Common myeloid progenitor, CD34-positive (primary cell): ENCODE measurements around the gene SYT1. TPM values are rescaled to one million over a fixed set of nuclear protein-coding genes. Genes with fewer than 3 reads are reported as not detected.
"Not testable (repeated sequence)": the region's sequence is repeated elsewhere in the genome, so short reads cannot be mapped to it uniquely, and the experiment has no call there.

ENCODE experiments used
- CTCF ChIA-PET: fragments of 350-600 bp; sonication (Branson Sonifier 250); formaldehyde crosslinking; loops from one replicate; lab custom pipeline; 2021; ENCODE audit warnings: antibody characterized with exemption; lab: Charles Lee
- POLR2A ChIA-PET: fragments of 350-600 bp; sonication (Branson Sonifier 250); formaldehyde crosslinking; loops from one replicate; lab custom pipeline; 2021; ENCODE audit warnings: antibody characterized with exemption; lab: Charles Lee
- DNase-seq, 3 donors: peaks; one replicate each; pipeline versions ENCODE4 v3.0.0 to v3.0.0-alpha.2; 2013
- H3K27ac ChIP-seq, 2 experiments: 1 replicate in 1 of 2; 2 replicates in 1 of 2; pipeline ENCODE4 v1.7.0; 2013; ENCODE audit warnings: inconsistent platforms in 2 of 2, low read length in 2 of 2, mild to moderate bottlenecking in 2 of 2, low read depth in 1 of 2, moderate library complexity in 1 of 2; ENCODE audit not compliant: severe bottlenecking in 2 of 2, insufficient read depth in 1 of 2, poor library complexity in 1 of 2
- H3K27me3 ChIP-seq, 5 experiments: replicated peaks in 2 of 5; 1 replicate in 3 of 5; 2 replicates in 2 of 5; pipeline versions ENCODE4 v1.6.1 to v1.7.0; 2013; ENCODE audit warnings: low read length in 4 of 5, mild to moderate bottlenecking in 2 of 5, moderate library complexity in 2 of 5, inconsistent platforms in 1 of 5; ENCODE audit not compliant: insufficient read depth in 5 of 5, control insufficient read depth in 4 of 5
- H3K36me3 ChIP-seq, 4 experiments: 1 replicate in 2 of 4; 2 replicates in 2 of 4; pipeline versions ENCODE4 v1.6.1 to v1.7.0; 2013; ENCODE audit warnings: low read length in 3 of 4, control low read depth in 1 of 4, mild to moderate bottlenecking in 1 of 4; ENCODE audit not compliant: control insufficient read depth in 4 of 4, insufficient read depth in 4 of 4
- H3K4me1 ChIP-seq, 4 experiments: 1 replicate in 3 of 4; 2 replicates in 1 of 4; pipeline versions ENCODE4 v1.6.1 to v1.7.1; 2013; ENCODE audit warnings: low read length in 3 of 4, mild to moderate bottlenecking in 3 of 4, control low read depth in 1 of 4, inconsistent platforms in 1 of 4, moderate library complexity in 1 of 4; ENCODE audit not compliant: control insufficient read depth in 4 of 4, insufficient read depth in 4 of 4; ENCODE audit errors: control extremely low read depth in 1 of 4
- H3K4me3 ChIP-seq, 7 experiments: 1 replicate in 4 of 7; 2 replicates in 3 of 7; pipeline versions ENCODE4 v1.5.1 to v1.7.0; 2013; ENCODE audit warnings: mild to moderate bottlenecking in 7 of 7, low read length in 6 of 7, moderate library complexity in 6 of 7, inconsistent platforms in 2 of 7, low read depth in 2 of 7, control low read depth in 1 of 7; ENCODE audit not compliant: insufficient read depth in 4 of 7, control insufficient read depth in 1 of 7; ENCODE audit errors: extremely low read depth in 1 of 7
- H3K9me3 ChIP-seq, 5 experiments: 1 replicate in 4 of 5; 2 replicates in 1 of 5; pipeline versions ENCODE4 v1.6.1 to v1.7.1; 2013; ENCODE audit warnings: low read length in 4 of 5, mild to moderate bottlenecking in 2 of 5, inconsistent platforms in 1 of 5, low read depth in 1 of 5, moderate library complexity in 1 of 5; ENCODE audit not compliant: control insufficient read depth in 4 of 5, insufficient read depth in 2 of 5; ENCODE audit errors: control extremely low read depth in 1 of 5
- WGBS: methylation state at CpG from one replicate; pipeline ENCODE4 v1.1.5; 2013; ENCODE audit not compliant: insufficient coverage; 5-methylcytosine and 5-hydroxymethylcytosine counted together
- polyA plus RNA-seq: library from polyadenylated mRNA; unstranded; fragments of 120-200 nt; gene quantifications from one replicate; pipeline ENCODE4 v1.2.1, GENCODE V29; 2013

SYT1 gene
- 3.4 TPM for polyA plus RNA-seq

GRCh38 chr12:78864403-78864869 is at the start of gene SYT1:
Gene SYT1 (plus strand): TSS chr12:78864774.
- H3K27me3 ChIP-seq = peaks cover 15 to 47% (median 30%) of the 10 kb centered on the region in 5 experiments
- ChIA-PET CTCF (no interaction called here), POLR2A (interaction anchor here (0.6 kb wide), 1 partner anchor 450 kb away, joined by 3 read pairs; no protein-coding TSS in a partner anchor)
- no peak within 1 kb of the TSS for H3K27ac ChIP-seq
- H3K36me3 ChIP-seq = no peaks in the 10 kb centered on the region
- no peak for DNase-seq
- H3K9me3 ChIP-seq = no peaks in the 10 kb centered on the region
- H3K4me3 ChIP-seq = peak within 1 kb of the TSS in 5 of 7 experiments; percentile 16 to 70 (median 43)
- 0% methylated on average over 1 of the region's 19 CpGs for WGBS
- peaks cover 0 to 9% (median 5%) of the 10 kb centered on the region in 4 experiments for H3K4me1 ChIP-seq

GRCh38 chr12:78818487-78818886 is 46.1 kb upstream of the SYT1 start:
- Histone ChIP-seq H3K27ac (no peak overlapping the region), H3K4me1 (no peaks in the 10 kb centered on the region), H3K4me3 (no peak overlapping the region), H3K27me3 (no peaks in the 10 kb centered on the region), H3K9me3 (no peaks in the 10 kb centered on the region), H3K36me3 (no peaks in the 10 kb centered on the region)
- ChIA-PET CTCF (no interaction called here), POLR2A (no interaction called here)
- DNase-seq = no peak
- 59% methylated on average over 3 of the region's 5 CpGs for WGBS

GRCh38 chr12:78820946-78821345 is 43.6 kb upstream of the SYT1 start:
- H3K9me3 ChIP-seq = no peaks in the 10 kb centered on the region
- H3K27me3 ChIP-seq = no peaks in the 10 kb centered on the region
- no peaks in the 10 kb centered on the region for H3K36me3 ChIP-seq
- ChIA-PET POLR2A (no interaction called here), CTCF (no interaction called here)
- WGBS = 100% methylated on average over 2 of the region's 2 CpGs
- H3K4me3 ChIP-seq = no peak overlapping the region
- H3K4me1 ChIP-seq = no peaks in the 10 kb centered on the region
- no peak overlapping the region for H3K27ac ChIP-seq
- no peak for DNase-seq

GRCh38 chr12:78824918-78825317 is 39.7 kb upstream of the SYT1 start:
- Histone ChIP-seq H3K4me1 (no peaks in the 10 kb centered on the region), H3K9me3 (no peaks in the 10 kb centered on the region), H3K36me3 (no peaks in the 10 kb centered on the region), H3K27ac (no peak overlapping the region), H3K27me3 (no peaks in the 10 kb centered on the region), H3K4me3 (no peak overlapping the region)
- no peak for DNase-seq
- ChIA-PET POLR2A (no interaction called here), CTCF (no interaction called here)

GRCh38 chr12:78829690-78830089 is 34.9 kb upstream of the SYT1 start:
- WGBS = 100% methylated on average over 1 of the region's 2 CpGs
- Histone ChIP-seq H3K4me1 (no peaks in the 10 kb centered on the region), H3K27ac (no peak overlapping the region), H3K27me3 (no peaks in the 10 kb centered on the region), H3K9me3 (no peaks in the 10 kb centered on the region), H3K4me3 (no peak overlapping the region), H3K36me3 (no peaks in the 10 kb centered on the region)
- POLR2A ChIA-PET = no interaction called here
- DNase-seq = no peak
- CTCF ChIA-PET = no interaction called here

- no peaks in the 10 kb centered on the region for H3K4me1 ChIP-seq
- POLR2A ChIA-PET = no interaction called here
- no peak overlapping the region for H3K27ac ChIP-seq
- no peak overlapping the region for H3K4me3 ChIP-seq
- 100% methylated on average over 4 of the region's 6 CpGs for WGBS
- CTCF ChIA-PET = no interaction called here
- no peaks in the 10 kb centered on the region for H3K27me3 ChIP-seq
- no peaks in the 10 kb centered on the region for H3K36me3 ChIP-seq
- no peaks in the 10 kb centered on the region for H3K9me3 ChIP-seq
- no peak for DNase-seq
Observed at GRCh38 chr12:78835493-78835892, 29.1 kb upstream of the SYT1 start.

- WGBS = 93% methylated on average over 3 of the region's 7 CpGs
- H3K27ac ChIP-seq, H3K36me3 ChIP-seq, H3K27me3 ChIP-seq, CTCF ChIA-PET, DNase-seq, H3K4me1 ChIP-seq, H3K4me3 ChIP-seq, H3K9me3 ChIP-seq, POLR2A ChIA-PET: not testable (repeated sequence)
Observed at GRCh38 chr12:78840518-78841019, 24.0 kb upstream of the SYT1 start.
